ENCODE results near the gene DSC3.

DNA sequence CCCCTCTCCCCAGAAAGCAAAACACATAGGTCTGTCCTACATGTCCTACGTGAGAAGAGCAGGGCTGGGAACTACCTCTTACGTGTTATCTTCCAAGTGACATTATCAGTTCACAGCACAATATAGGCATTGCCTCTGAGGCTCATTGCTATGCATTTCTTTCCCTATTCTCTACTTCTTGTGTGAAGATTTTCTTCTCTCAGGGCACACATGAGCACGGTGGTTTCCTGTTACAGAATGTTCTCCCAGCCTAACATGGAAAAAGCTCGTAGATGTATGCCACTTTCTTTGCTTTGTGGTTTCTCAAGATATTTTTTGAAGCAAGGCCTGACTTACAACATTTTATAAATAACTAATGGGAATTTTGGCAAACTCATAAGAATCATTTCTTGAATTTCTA lies 19.4 kb upstream of the DSC3 start:
- TF ChIP-seq, protein P1, sequence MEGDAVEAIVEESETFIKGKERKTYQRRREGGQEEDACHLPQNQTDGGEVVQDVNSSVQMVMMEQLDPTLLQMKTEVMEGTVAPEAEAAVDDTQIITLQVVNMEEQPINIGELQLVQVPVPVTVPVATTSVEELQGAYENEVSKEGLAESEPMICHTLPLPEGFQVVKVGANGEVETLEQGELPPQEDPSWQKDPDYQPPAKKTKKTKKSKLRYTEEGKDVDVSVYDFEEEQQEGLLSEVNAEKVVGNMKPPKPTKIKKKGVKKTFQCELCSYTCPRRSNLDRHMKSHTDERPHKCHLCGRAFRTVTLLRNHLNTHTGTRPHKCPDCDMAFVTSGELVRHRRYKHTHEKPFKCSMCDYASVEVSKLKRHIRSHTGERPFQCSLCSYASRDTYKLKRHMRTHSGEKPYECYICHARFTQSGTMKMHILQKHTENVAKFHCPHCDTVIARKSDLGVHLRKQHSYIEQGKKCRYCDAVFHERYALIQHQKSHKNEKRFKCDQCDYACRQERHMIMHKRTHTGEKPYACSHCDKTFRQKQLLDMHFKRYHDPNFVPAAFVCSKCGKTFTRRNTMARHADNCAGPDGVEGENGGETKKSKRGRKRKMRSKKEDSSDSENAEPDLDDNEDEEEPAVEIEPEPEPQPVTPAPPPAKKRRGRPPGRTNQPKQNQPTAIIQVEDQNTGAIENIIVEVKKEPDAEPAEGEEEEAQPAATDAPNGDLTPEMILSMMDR (IDR thresholded peaks at IDR 0.05; ENCODE audit: poor library complexity), result no peak
- TF ChIP-seq EZH2 (IDR thresholded peaks at IDR 0.05; ENCODE audit: borderline replicate concordance), result no peak

Data from hepatocyte (in vitro differentiated cells).